B cell (primary cell): ENCODE measurements around the gene UMOD. TPM values are rescaled to one million over a fixed set of nuclear protein-coding genes. Genes with fewer than 3 reads are reported as not detected.

ENCODE experiments used
- ATAC-seq: fragments of 200-7000 bp; cut with Tn5 transposase; one replicate; pipeline ENCODE4 v1.10.0; 2021; ENCODE audit warnings: low read depth, mild to moderate bottlenecking, moderate number of reproducible peaks, moderate library complexity
- CTCF ChIA-PET: fragments of 350-600 bp; sonication (Branson Sonifier 250); formaldehyde crosslinking; loops from one replicate; lab custom pipeline; 2021; ENCODE audit warnings: antibody characterized with exemption, inconsistent platforms; lab: Charles Lee
- POLR2A ChIA-PET: fragments of 350-600 bp; sonication (Branson Sonifier 250); formaldehyde crosslinking; loops from one replicate; lab custom pipeline; 2021; ENCODE audit warnings: antibody characterized with exemption; lab: Charles Lee
- DNase-seq: peaks from one replicate; pipeline ENCODE4 v3.0.0; 2013
- H2AFZ ChIP-seq: 2 replicates; pipeline ENCODE4 v1.6.1; 2012; ENCODE audit warnings: mild to moderate bottlenecking, low read depth, low read length; ENCODE audit not compliant: insufficient read depth, poor library complexity, severe bottlenecking
- H3K27ac ChIP-seq, 2 donors: 1 replicate in 1 of 2; 2 replicates in 1 of 2; pipeline ENCODE4 v1.5.1; 2012 to 2013; ENCODE audit warnings: low read length in 2 of 2, mild to moderate bottlenecking in 2 of 2, moderate library complexity in 1 of 2
- H3K27me3 ChIP-seq, 4 experiments: fragments of 200-600 bp in 1 of 4; sonication (generic) in 1 of 4; replicated peaks in 1 of 4; 1 replicate in 2 of 4; 2 replicates in 2 of 4; pipeline versions ENCODE4 v1.6.1 to v1.7.0; 2013 to 2016; ENCODE audit warnings: low read length in 3 of 4, mild to moderate bottlenecking in 2 of 4, mixed read lengths in 1 of 4, moderate library complexity in 1 of 4; ENCODE audit not compliant: insufficient read depth in 4 of 4, control insufficient read depth in 3 of 4; ENCODE audit errors: control extremely low read depth in 1 of 4
- H3K36me3 ChIP-seq, 2 experiments: replicated peaks in 1 of 2; 1 replicate in 1 of 2; 2 replicates in 1 of 2; pipeline versions ENCODE4 v1.6.1 to v1.7.1; 2013; ENCODE audit warnings: low read length in 1 of 2; ENCODE audit not compliant: insufficient read depth in 2 of 2, control insufficient read depth in 1 of 2; ENCODE audit errors: control extremely low read depth in 1 of 2, extremely low read depth in 1 of 2
- H3K4me1 ChIP-seq, 2 donors: fragments of 200-600 bp in 1 of 2; sonication (generic) in 1 of 2; 1 replicate in 1 of 2; 2 replicates in 1 of 2; pipeline versions ENCODE4 v1.5.1 to v1.6.1; 2013 to 2017; ENCODE audit warnings: low read length in 2 of 2; ENCODE audit not compliant: control insufficient read depth in 2 of 2, insufficient read depth in 2 of 2
- H3K4me2 ChIP-seq: replicated peaks from 2 replicates; pipeline ENCODE3; 2012; ENCODE audit warnings: mild to moderate bottlenecking, low read depth, low read length; ENCODE audit not compliant: poor library complexity, severe bottlenecking
- H3K4me3 ChIP-seq, 5 experiments: fragments of 200-600 bp in 1 of 5; sonication (generic) in 1 of 5; 1 replicate in 3 of 5; 2 replicates in 2 of 5; pipeline versions ENCODE4 v1.5.1 to v1.7.0; 2011 to 2016; ENCODE audit warnings: low read length in 4 of 5, mild to moderate bottlenecking in 4 of 5, low read depth in 2 of 5, control low read depth in 1 of 5, moderate library complexity in 1 of 5; ENCODE audit not compliant: insufficient read depth in 1 of 5; ENCODE audit errors: control extremely low read depth in 1 of 5, extremely low read depth in 1 of 5
- H3K79me2 ChIP-seq: fragments of 200-600 bp; sonication (generic); one replicate; pipeline ENCODE4 v1.6.0; 2016; ENCODE audit warnings: low read length; ENCODE audit not compliant: control insufficient read depth, insufficient read depth
- H3K9ac ChIP-seq: fragments of 200-600 bp; sonication (generic); 2 replicates; pipeline ENCODE4 v1.6.1; 2017; ENCODE audit warnings: mild to moderate bottlenecking, low read length, moderate library complexity
- H3K9me3 ChIP-seq, 3 donors: one replicate each; pipeline versions ENCODE4 v1.6.1 to v1.7.1; 2013; ENCODE audit warnings: low read length in 2 of 3; ENCODE audit not compliant: control insufficient read depth in 2 of 3, insufficient read depth in 1 of 3; ENCODE audit errors: control extremely low read depth in 1 of 3
- H4K20me1 ChIP-seq: 2 replicates; pipeline ENCODE4 v1.6.0; 2012; ENCODE audit warnings: mild to moderate bottlenecking, low read length; ENCODE audit not compliant: insufficient read depth, control insufficient read depth, poor library complexity, severe bottlenecking
- H3K27ac Mint-ChIP-seq: one replicate; pipeline ENCODE4 v1.8.0; 2021; ENCODE audit warnings: mixed read lengths
- H3K27me3 Mint-ChIP-seq: one replicate; pipeline ENCODE4 v1.8.0; 2021; ENCODE audit warnings: mixed read lengths
- H3K4me1 Mint-ChIP-seq: one replicate; pipeline ENCODE4 v1.8.0; 2021; ENCODE audit warnings: mixed read lengths
- H3K4me3 Mint-ChIP-seq: one replicate; pipeline ENCODE4 v1.8.0; 2021; ENCODE audit warnings: mixed read lengths
- H3K9me3 Mint-ChIP-seq: one replicate; pipeline ENCODE4 v1.8.0; 2022; ENCODE audit warnings: mixed read lengths; ENCODE audit not compliant: insufficient read depth
- EZH2 ChIP-seq: IDR thresholded peaks from 2 replicates; pipeline ENCODE4 v1.6.1; 2012; ENCODE audit warnings: borderline replicate concordance, low read depth, mild to moderate bottlenecking, moderate library complexity, low read length; ENCODE audit not compliant: insufficient read depth, poor library complexity, severe bottlenecking
- WGBS: methylation state at CpG from one replicate; pipeline ENCODE4 v1.1.5; 2013; ENCODE audit warnings: missing lambda C conversion rate; ENCODE audit not compliant: insufficient coverage; 5-methylcytosine and 5-hydroxymethylcytosine counted together
- intact Hi-C: fragments of 100-400 bp; cut with micrococcal nuclease; formaldehyde crosslinking; loops from one replicate; pipeline ENCODE4 v1.10.0; 2022
- polyA plus RNA-seq: library from polyadenylated mRNA; depleted of rRNA; stranded (reverse); fragments of >200 nt; gene quantifications from 2 replicates; pipeline ENCODE4 v1.2.3, GENCODE V29; 2012
- total RNA-seq, 2 donors: library from RNA; stranded (reverse); fragments of 120-200 nt in 1 of 2; gene quantifications; 1 replicate in 1 of 2; 2 replicates in 1 of 2; pipeline versions ENCODE4 v1.2.3 to v1.2.4, GENCODE V29; 2013 to 2022
- TF ChIP-seq, protein P1 (sequence below): fragments of 200-600 bp; IDR thresholded peaks from one replicate; pipeline ENCODE4 v1.8.0; 2022; ENCODE audit warnings: antibody characterized with exemption, mild to moderate bottlenecking

Gene UMOD
- total and polyA plus RNA-seq, 2 donors (not counting 1 experiment from before 2014, with no cell fraction given), result not detected

DNA sequence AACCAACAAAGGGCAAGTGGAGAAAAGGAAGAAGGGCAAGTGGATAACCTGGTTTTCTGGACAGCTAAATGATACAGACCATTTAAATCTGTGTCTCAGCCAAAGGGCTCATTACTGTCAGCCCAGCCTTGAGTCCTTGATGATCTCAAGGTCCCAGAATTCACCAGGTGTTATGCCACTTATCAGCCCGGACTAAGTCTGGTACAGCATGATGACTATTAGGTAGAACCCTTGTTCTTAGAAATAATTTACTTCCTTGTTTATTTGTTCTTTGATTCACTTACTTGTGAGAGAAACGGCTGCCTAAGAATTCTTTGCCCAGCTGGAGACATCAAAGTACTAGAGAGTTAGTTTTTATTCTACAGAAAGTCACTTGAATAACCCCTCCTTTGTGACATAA lies 48.6 kb upstream of the UMOD start:
- H3K4me3 Mint-ChIP-seq, result no peak overlapping the region
- Histone ChIP-seq H3K36me3 (no peaks in the 10 kb centered on the region), H3K4me1 (no peaks in the 10 kb centered on the region), H4K20me1 (no peaks in the 10 kb centered on the region), H3K4me3 (no peak overlapping the region), H3K79me2 (no peaks in the 10 kb centered on the region), H3K27ac (no peak overlapping the region), H3K4me2 (no peak overlapping the region), H2AFZ (no peak overlapping the region), H3K9ac (no peak overlapping the region), H3K27me3 (no peaks in the 10 kb centered on the region), H3K9me3 (no peaks in the 10 kb centered on the region)
- no peak for TF ChIP-seq EZH2
- TF ChIP-seq, protein P1, sequence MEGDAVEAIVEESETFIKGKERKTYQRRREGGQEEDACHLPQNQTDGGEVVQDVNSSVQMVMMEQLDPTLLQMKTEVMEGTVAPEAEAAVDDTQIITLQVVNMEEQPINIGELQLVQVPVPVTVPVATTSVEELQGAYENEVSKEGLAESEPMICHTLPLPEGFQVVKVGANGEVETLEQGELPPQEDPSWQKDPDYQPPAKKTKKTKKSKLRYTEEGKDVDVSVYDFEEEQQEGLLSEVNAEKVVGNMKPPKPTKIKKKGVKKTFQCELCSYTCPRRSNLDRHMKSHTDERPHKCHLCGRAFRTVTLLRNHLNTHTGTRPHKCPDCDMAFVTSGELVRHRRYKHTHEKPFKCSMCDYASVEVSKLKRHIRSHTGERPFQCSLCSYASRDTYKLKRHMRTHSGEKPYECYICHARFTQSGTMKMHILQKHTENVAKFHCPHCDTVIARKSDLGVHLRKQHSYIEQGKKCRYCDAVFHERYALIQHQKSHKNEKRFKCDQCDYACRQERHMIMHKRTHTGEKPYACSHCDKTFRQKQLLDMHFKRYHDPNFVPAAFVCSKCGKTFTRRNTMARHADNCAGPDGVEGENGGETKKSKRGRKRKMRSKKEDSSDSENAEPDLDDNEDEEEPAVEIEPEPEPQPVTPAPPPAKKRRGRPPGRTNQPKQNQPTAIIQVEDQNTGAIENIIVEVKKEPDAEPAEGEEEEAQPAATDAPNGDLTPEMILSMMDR, result no peak
- POLR2A ChIA-PET, result no interaction called here
- no peaks in the 10 kb centered on the region for H3K9me3 Mint-ChIP-seq
- no CpG with 5 or more reads among the region's 2 CpGs for WGBS
- CTCF ChIA-PET, result interaction anchor here (0.6 kb wide), 1 partner anchor 502 kb away, joined by 3 read pairs; no protein-coding TSS in a partner anchor
- intact Hi-C loops, result no loop called here
- H3K27me3 Mint-ChIP-seq, result peaks cover 3% of the 10 kb centered on the region
- H3K4me1 Mint-ChIP-seq, result no peaks in the 10 kb centered on the region
- H3K27ac Mint-ChIP-seq, result no peak overlapping the region
- no peak for ATAC-seq
- no peak for DNase-seq

DNA sequence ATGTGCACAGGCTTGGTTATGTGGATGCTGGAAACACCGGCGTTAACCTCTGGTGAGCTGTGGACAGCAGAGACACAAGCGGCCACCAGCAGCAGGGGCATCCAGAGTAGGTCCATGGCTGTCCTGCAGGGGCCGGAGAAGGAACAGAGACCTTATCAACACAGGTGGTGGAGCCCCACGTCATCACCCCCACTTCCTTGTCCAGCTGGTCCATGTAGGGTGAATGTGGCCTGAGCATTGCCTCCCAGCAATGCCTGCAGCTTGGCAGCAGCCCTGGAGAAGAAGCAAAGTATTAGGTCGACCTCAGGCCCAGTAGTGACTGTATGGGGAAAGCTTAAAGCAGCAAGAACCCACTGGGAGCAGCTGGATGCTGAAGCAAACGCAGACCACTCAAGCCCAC lies 46.7 kb upstream of the UMOD start:
- H3K79me2 ChIP-seq, result no peaks in the 10 kb centered on the region
- no peak overlapping the region for H3K4me3 ChIP-seq
- H3K27me3 ChIP-seq, result no peaks in the 10 kb centered on the region
- CTCF ChIA-PET, result no interaction called here
- H3K36me3 ChIP-seq, result no peaks in the 10 kb centered on the region
- DNase-seq (no peak), ATAC-seq (no peak)
- no peak overlapping the region for H3K27ac ChIP-seq
- H3K9me3 ChIP-seq, result no peaks in the 10 kb centered on the region
- no peak overlapping the region for H3K9ac ChIP-seq
- no peak overlapping the region for H2AFZ ChIP-seq
- H3K27ac Mint-ChIP-seq, result no peak overlapping the region
- H3K9me3 Mint-ChIP-seq, result no peaks in the 10 kb centered on the region
- H3K4me1 ChIP-seq, result no peaks in the 10 kb centered on the region
- WGBS, result 75% methylated on average over 6 of the region's 7 CpGs
- no peaks in the 10 kb centered on the region for H3K4me1 Mint-ChIP-seq
- POLR2A ChIA-PET, result no interaction called here
- H3K4me3 Mint-ChIP-seq, result no peak overlapping the region
- intact Hi-C loops, result no loop called here
- no peak overlapping the region for H3K4me2 ChIP-seq
- H3K27me3 Mint-ChIP-seq, result peaks cover 3% of the 10 kb centered on the region
- no peaks in the 10 kb centered on the region for H4K20me1 ChIP-seq
- TF ChIP-seq, protein P1, result no peak
- no peak for TF ChIP-seq EZH2
